GM23338 (cell line): ENCODE data around the gene TM9SF4. TPM values are rescaled to one million over a fixed set of nuclear protein-coding genes. Genes with fewer than 3 reads are reported as not detected.
A peak's percentile ranks its signal among the peaks of the same experiment; 100 is the strongest.

ENCODE experiments used
- ATAC-seq: fragments of 200-7000 bp; cut with Tn5 transposase; 3 replicates; pipeline ENCODE4 v1.9.1; 2020
- DNase-seq: peaks from one replicate; pipeline ENCODE4 v3.0.0-alpha.2; 2015; ENCODE audit warnings: low spot score
- H2AFZ ChIP-seq: fragments of 200-600 bp; sonication (generic); 2 replicates; pipeline ENCODE4 v1.8.0; 2016; ENCODE audit warnings: antibody characterized with exemption, mild to moderate bottlenecking, moderate library complexity
- H3F3A ChIP-seq: fragments of 200-600 bp; sonication (generic); replicated peaks from 2 replicates; pipeline ENCODE4 v1.8.0; 2017; ENCODE audit warnings: antibody characterized with exemption, mixed run types, low read depth
- H3K27ac ChIP-seq: fragments of 200-600 bp; sonication (generic); 2 replicates; pipeline ENCODE4 v1.6.1; 2016; ENCODE audit warnings: low read depth
- H3K27me3 ChIP-seq: fragments of 200-600 bp; sonication (generic); 2 replicates; pipeline ENCODE4 v1.8.0; 2016; ENCODE audit warnings: mild to moderate bottlenecking, mixed run types, moderate library complexity; ENCODE audit not compliant: insufficient read depth
- H3K36me3 ChIP-seq: fragments of 200-600 bp; sonication (generic); 2 replicates; pipeline ENCODE4 v1.8.0; 2016; ENCODE audit warnings: mild to moderate bottlenecking; ENCODE audit not compliant: insufficient read depth
- H3K4me1 ChIP-seq: fragments of 200-600 bp; sonication (generic); 2 replicates; pipeline ENCODE4 v1.8.0; 2016; ENCODE audit warnings: mild to moderate bottlenecking, moderate library complexity; ENCODE audit not compliant: insufficient read depth
- H3K4me2 ChIP-seq: fragments of 200-600 bp; sonication (generic); 2 replicates; pipeline ENCODE4 v1.7.1; 2017; ENCODE audit warnings: mixed run types
- H3K4me3 ChIP-seq: fragments of 200-600 bp; sonication (generic); 2 replicates; pipeline ENCODE4 v1.6.1; 2016; ENCODE audit warnings: mixed run types
- H3K79me2 ChIP-seq: fragments of 200-600 bp; sonication (generic); replicated peaks from 2 replicates; pipeline ENCODE4 v1.8.0; 2017; ENCODE audit warnings: mild to moderate bottlenecking; ENCODE audit not compliant: insufficient read depth
- H3K9me2 ChIP-seq: fragments of 200-600 bp; sonication (generic); 2 replicates; pipeline ENCODE4 v1.8.0; 2017; ENCODE audit not compliant: insufficient read depth
- H4K20me1 ChIP-seq: fragments of 200-600 bp; sonication (generic); replicated peaks from 2 replicates; pipeline ENCODE4 v1.8.0; 2017; ENCODE audit warnings: mild to moderate bottlenecking; ENCODE audit not compliant: insufficient read depth
- H3K27ac Mint-ChIP-seq: 2 replicates; pipeline ENCODE4 v1.8.0; 2020; ENCODE audit warnings: inconsistent platforms, mild to moderate bottlenecking, moderate library complexity, mixed read lengths
- H3K27me3 Mint-ChIP-seq: 3 replicates; pipeline ENCODE4 v1.8.0; 2022; ENCODE audit warnings: low read depth, mild to moderate bottlenecking, moderate library complexity, mixed read lengths, inconsistent platforms; ENCODE audit not compliant: insufficient read depth, poor library complexity
- H3K36me3 Mint-ChIP-seq: 3 replicates; pipeline ENCODE4 v1.8.0; 2021; ENCODE audit warnings: low read depth, mild to moderate bottlenecking, inconsistent platforms, moderate library complexity, mixed read lengths
- H3K4me1 Mint-ChIP-seq: 3 replicates; pipeline ENCODE4 v1.8.0; 2020; ENCODE audit warnings: mild to moderate bottlenecking, inconsistent platforms, mixed read lengths
- H3K4me3 Mint-ChIP-seq: 3 replicates; pipeline ENCODE4 v1.8.0; 2021; ENCODE audit warnings: moderate library complexity, mild to moderate bottlenecking, inconsistent platforms, mixed read lengths
- H3K9me3 Mint-ChIP-seq: 3 replicates; pipeline ENCODE4 v1.8.0; 2020; ENCODE audit warnings: moderate library complexity, mild to moderate bottlenecking, inconsistent platforms, mixed read lengths
- CREB1 ChIP-seq: fragments of 250-450 bp; sonication (Bioruptor Pico); IDR thresholded peaks from 2 replicates; pipeline ENCODE4 v1.5.0; 2020; ENCODE audit warnings: low read depth, mild to moderate bottlenecking, moderate library complexity
- ETS1 ChIP-seq: IDR thresholded peaks from 2 replicates; pipeline ENCODE4 v1.6.1; 2016; ENCODE audit warnings: antibody characterized with exemption
- EZH2 ChIP-seq: fragments of 200-600 bp; sonication (generic); IDR thresholded peaks from one replicate; pipeline ENCODE4 v1.8.0; 2017; ENCODE audit warnings: antibody characterized with exemption, mild to moderate bottlenecking, low read depth; ENCODE audit not compliant: unreplicated experiment
- EZH2phosphoT487 ChIP-seq: fragments of 200-600 bp; sonication (generic); IDR thresholded peaks from one replicate; pipeline ENCODE4 v1.8.1; 2018; ENCODE audit warnings: antibody characterized with exemption; ENCODE audit not compliant: unreplicated experiment
- NANOG ChIP-seq: IDR thresholded peaks from 2 replicates; pipeline ENCODE4 v1.6.1; 2016; ENCODE audit warnings: antibody characterized with exemption, borderline replicate concordance
- POLR2AphosphoS5 ChIP-seq: IDR thresholded peaks from 2 replicates; pipeline ENCODE4 v1.6.1; 2016; ENCODE audit warnings: antibody characterized with exemption, low read depth
- REST ChIP-seq: IDR thresholded peaks from one replicate; pipeline ENCODE4 v1.6.1; 2018; ENCODE audit warnings: antibody characterized with exemption; ENCODE audit not compliant: unreplicated experiment
- STAT1 ChIP-seq: IDR thresholded peaks from one replicate; pipeline ENCODE4 v1.6.1; 2016; ENCODE audit warnings: antibody characterized with exemption; ENCODE audit not compliant: unreplicated experiment
- ZNF331 ChIP-seq: fragments of 250-450 bp; sonication (Bioruptor Pico); IDR thresholded peaks from 2 replicates; pipeline ENCODE4 v1.5.0; 2020; ENCODE audit warnings: low read depth, mild to moderate bottlenecking, moderate library complexity
- ZNF462 ChIP-seq: fragments of 250-450 bp; sonication (Bioruptor Pico); IDR thresholded peaks from 2 replicates; pipeline ENCODE4 v1.5.0; 2020; ENCODE audit warnings: mild to moderate bottlenecking, moderate library complexity
- polyA plus RNA-seq: library from polyadenylated mRNA; unstranded; fragments of >200 nt; fragmentation: Nextera tagmentation; extraction: Ambion mirVana; gene quantifications from 2 replicates; pipeline ENCODE4 v1.2.1, GENCODE V29; 2016
- total RNA-seq: library from RNA; depleted of rRNA; stranded (reverse); fragments of >200 nt; shearing (Covaris generic); gene quantifications from 2 replicates; pipeline ENCODE4 v1.2.3, GENCODE V29; 2014

TM9SF4 gene
- total and polyA plus RNA-seq, 2 experiments from 2014 or later, result 20.4 to 52.6 TPM

GRCh38 chr20:32186506-32186905, 77.0 kb downstream of the TM9SF4 start:
- peaks cover 8% of the 10 kb centered on the region for H3K27me3 Mint-ChIP-seq
- Histone ChIP-seq H3K27me3 (no peaks in the 10 kb centered on the region), H3K9me2 (peaks cover 4% of the 10 kb centered on the region; the same call in 1 of the 2 replicates), H3F3A (peaks cover 29% of the 10 kb centered on the region), H3K79me2 (peaks cover 8% of the 10 kb centered on the region), H4K20me1 (peaks cover 8% of the 10 kb centered on the region), H3K4me3 (no peak overlapping the region), H3K4me1 (peaks cover 18% of the 10 kb centered on the region), H3K27ac (no peak overlapping the region), H3K4me2 (no peak overlapping the region), H2AFZ (no peak overlapping the region), H3K36me3 (no peaks in the 10 kb centered on the region)
- peaks cover 8% of the 10 kb centered on the region; the same call in 2 of the 3 replicates for H3K36me3 Mint-ChIP-seq
- ATAC-seq (no peak), DNase-seq (no peak)
- H3K27ac Mint-ChIP-seq, result no peak overlapping the region
- peaks cover 18% of the 10 kb centered on the region for H3K4me1 Mint-ChIP-seq
- no peak overlapping the region for H3K4me3 Mint-ChIP-seq
- TF ChIP-seq POLR2AphosphoS5, result no peak
- TF ChIP-seq NANOG, result no peak
- TF ChIP-seq STAT1, result no peak
- no peaks in the 10 kb centered on the region; the same call in 2 of the 3 replicates for H3K9me3 Mint-ChIP-seq

GRCh38 chr20:32188376-32189122, 79.0 kb downstream of the TM9SF4 start:
- Histone ChIP-seq H3K36me3 (no peaks in the 10 kb centered on the region), H2AFZ (no peak overlapping the region), H3F3A (peaks cover 45% of the 10 kb centered on the region), H3K4me1 (peaks cover 18% of the 10 kb centered on the region), H3K79me2 (peaks cover 8% of the 10 kb centered on the region), H3K4me2 (peak overlapping the region; percentile 100), H3K27me3 (no peaks in the 10 kb centered on the region), H4K20me1 (peaks cover 23% of the 10 kb centered on the region), H3K27ac (no peak overlapping the region), H3K9me2 (no peaks in the 10 kb centered on the region), H3K4me3 (peak overlapping the region; percentile 93; the same call in 1 of the 2 replicates)
- ATAC-seq, result no peak
- DNase-seq, result no peak
- Mint-ChIP-seq H3K4me3 (peak overlapping the region; percentile 57), H3K27ac (no peak overlapping the region), H3K4me1 (peaks cover 19% of the 10 kb centered on the region), H3K36me3 (peaks cover 8% of the 10 kb centered on the region; the same call in 2 of the 3 replicates), H3K27me3 (peaks cover 10% of the 10 kb centered on the region), H3K9me3 (no peaks in the 10 kb centered on the region; the same call in 2 of the 3 replicates)
- TF ChIP-seq ZNF462 (no peak), REST (no peak), ZNF331 (CRISPR knock-in tag) (no peak), EZH2phosphoT487 (no peak), STAT1 (no peak), EZH2 (no peak), CREB1 (CRISPR knock-in tag) (no peak), ETS1 (no peak)
